Measurements from ENCODE around the gene XPO1.

GRCh38 chr2:61485281-61485680 lies 52.9 kb downstream of the XPO1 start:
- TF ChIP-seq, protein P1, sequence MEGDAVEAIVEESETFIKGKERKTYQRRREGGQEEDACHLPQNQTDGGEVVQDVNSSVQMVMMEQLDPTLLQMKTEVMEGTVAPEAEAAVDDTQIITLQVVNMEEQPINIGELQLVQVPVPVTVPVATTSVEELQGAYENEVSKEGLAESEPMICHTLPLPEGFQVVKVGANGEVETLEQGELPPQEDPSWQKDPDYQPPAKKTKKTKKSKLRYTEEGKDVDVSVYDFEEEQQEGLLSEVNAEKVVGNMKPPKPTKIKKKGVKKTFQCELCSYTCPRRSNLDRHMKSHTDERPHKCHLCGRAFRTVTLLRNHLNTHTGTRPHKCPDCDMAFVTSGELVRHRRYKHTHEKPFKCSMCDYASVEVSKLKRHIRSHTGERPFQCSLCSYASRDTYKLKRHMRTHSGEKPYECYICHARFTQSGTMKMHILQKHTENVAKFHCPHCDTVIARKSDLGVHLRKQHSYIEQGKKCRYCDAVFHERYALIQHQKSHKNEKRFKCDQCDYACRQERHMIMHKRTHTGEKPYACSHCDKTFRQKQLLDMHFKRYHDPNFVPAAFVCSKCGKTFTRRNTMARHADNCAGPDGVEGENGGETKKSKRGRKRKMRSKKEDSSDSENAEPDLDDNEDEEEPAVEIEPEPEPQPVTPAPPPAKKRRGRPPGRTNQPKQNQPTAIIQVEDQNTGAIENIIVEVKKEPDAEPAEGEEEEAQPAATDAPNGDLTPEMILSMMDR (conservative IDR thresholded peaks at IDR 0.05; ENCODE audit: low read depth in 2 of 2), result no peak
- TF ChIP-seq POLR2AphosphoS5 (IDR thresholded peaks at IDR 0.05; ENCODE audit: low read depth), result no peak
- TF ChIP-seq EZH2 (IDR thresholded peaks at IDR 0.05; ENCODE audit: low read depth, unreplicated experiment), result no peak
- TF ChIP-seq, protein P2, sequence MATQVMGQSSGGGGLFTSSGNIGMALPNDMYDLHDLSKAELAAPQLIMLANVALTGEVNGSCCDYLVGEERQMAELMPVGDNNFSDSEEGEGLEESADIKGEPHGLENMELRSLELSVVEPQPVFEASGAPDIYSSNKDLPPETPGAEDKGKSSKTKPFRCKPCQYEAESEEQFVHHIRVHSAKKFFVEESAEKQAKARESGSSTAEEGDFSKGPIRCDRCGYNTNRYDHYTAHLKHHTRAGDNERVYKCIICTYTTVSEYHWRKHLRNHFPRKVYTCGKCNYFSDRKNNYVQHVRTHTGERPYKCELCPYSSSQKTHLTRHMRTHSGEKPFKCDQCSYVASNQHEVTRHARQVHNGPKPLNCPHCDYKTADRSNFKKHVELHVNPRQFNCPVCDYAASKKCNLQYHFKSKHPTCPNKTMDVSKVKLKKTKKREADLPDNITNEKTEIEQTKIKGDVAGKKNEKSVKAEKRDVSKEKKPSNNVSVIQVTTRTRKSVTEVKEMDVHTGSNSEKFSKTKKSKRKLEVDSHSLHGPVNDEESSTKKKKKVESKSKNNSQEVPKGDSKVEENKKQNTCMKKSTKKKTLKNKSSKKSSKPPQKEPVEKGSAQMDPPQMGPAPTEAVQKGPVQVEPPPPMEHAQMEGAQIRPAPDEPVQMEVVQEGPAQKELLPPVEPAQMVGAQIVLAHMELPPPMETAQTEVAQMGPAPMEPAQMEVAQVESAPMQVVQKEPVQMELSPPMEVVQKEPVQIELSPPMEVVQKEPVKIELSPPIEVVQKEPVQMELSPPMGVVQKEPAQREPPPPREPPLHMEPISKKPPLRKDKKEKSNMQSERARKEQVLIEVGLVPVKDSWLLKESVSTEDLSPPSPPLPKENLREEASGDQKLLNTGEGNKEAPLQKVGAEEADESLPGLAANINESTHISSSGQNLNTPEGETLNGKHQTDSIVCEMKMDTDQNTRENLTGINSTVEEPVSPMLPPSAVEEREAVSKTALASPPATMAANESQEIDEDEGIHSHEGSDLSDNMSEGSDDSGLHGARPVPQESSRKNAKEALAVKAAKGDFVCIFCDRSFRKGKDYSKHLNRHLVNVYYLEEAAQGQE (IDR thresholded peaks at IDR 0.05; ENCODE audit: unreplicated experiment), result no peak
- TF ChIP-seq CREB1 (CRISPR knock-in tag; IDR thresholded peaks at IDR 0.05; ENCODE audit: low read depth), result no peak
- TF ChIP-seq EZH2phosphoT487 (IDR thresholded peaks at IDR 0.05; ENCODE audit: unreplicated experiment), result no peak
- no peak for TF ChIP-seq JUNB (IDR thresholded peaks at IDR 0.05; ENCODE audit: unreplicated experiment)
- no peak for TF ChIP-seq ZNF114 (CRISPR knock-in tag; IDR thresholded peaks at IDR 0.05)

Data from GM23338 (cell line).